Smooth muscle cell (in vitro differentiated cells): ENCODE data around the gene COMMD4. TPM values are rescaled to one million over a fixed set of nuclear protein-coding genes. Genes with fewer than 3 reads are reported as not detected.

ENCODE experiments used
- DNase-seq: peaks from one replicate; lab custom pipeline; 2025; ENCODE audit not compliant: unreplicated experiment; lab: John Stamatoyannopoulos, UW
- H2AFZ ChIP-seq: fragments of 200-600 bp; sonication (generic); 2 replicates; pipeline ENCODE4 v1.6.0; 2016; ENCODE audit warnings: antibody characterized with exemption, low read depth, mild to moderate bottlenecking
- H3F3A ChIP-seq: fragments of 200-600 bp; sonication (generic); 2 replicates; pipeline ENCODE4 v1.6.0; 2017; ENCODE audit warnings: antibody characterized with exemption, low read depth
- H3K27ac ChIP-seq: fragments of 200-600 bp; sonication (generic); 2 replicates; pipeline ENCODE4 v1.5.1; 2016; ENCODE audit warnings: low read depth, mild to moderate bottlenecking
- H3K27me3 ChIP-seq: fragments of 200-600 bp; sonication (generic); 2 replicates; pipeline ENCODE4 v1.6.1; 2016; ENCODE audit warnings: low read depth, mild to moderate bottlenecking
- H3K36me3 ChIP-seq: fragments of 200-600 bp; sonication (generic); 2 replicates; pipeline ENCODE4 v1.5.1; 2016; ENCODE audit warnings: low read depth
- H3K4me1 ChIP-seq: fragments of 200-600 bp; sonication (generic); 2 replicates; pipeline ENCODE4 v1.5.1; 2016; ENCODE audit warnings: low read depth
- H3K4me2 ChIP-seq: fragments of 200-600 bp; sonication (generic); 2 replicates; pipeline ENCODE4 v1.6.0; 2016; ENCODE audit warnings: mild to moderate bottlenecking
- H3K4me3 ChIP-seq: fragments of 200-600 bp; sonication (generic); 2 replicates; pipeline ENCODE4 v1.5.1; 2016; ENCODE audit warnings: mild to moderate bottlenecking
- H3K79me2 ChIP-seq: fragments of 200-600 bp; sonication (generic); 2 replicates; pipeline ENCODE4 v1.6.0; 2016; ENCODE audit warnings: low read depth, mild to moderate bottlenecking
- H3K9ac ChIP-seq: fragments of 200-600 bp; sonication (generic); 2 replicates; pipeline ENCODE4 v1.6.0; 2016; ENCODE audit warnings: low read depth
- H3K9me3 ChIP-seq: fragments of 200-600 bp; sonication (generic); replicated peaks from 2 replicates; pipeline ENCODE4 v1.5.1; 2016; ENCODE audit warnings: low read depth
- H4K20me1 ChIP-seq: fragments of 200-600 bp; sonication (generic); 2 replicates; pipeline ENCODE4 v1.6.0; 2016; ENCODE audit warnings: low read depth
- CTCF ChIP-seq: fragments of 200-600 bp; sonication (generic); IDR thresholded peaks from 2 replicates; pipeline ENCODE4 v1.5.1; 2017; ENCODE audit warnings: borderline replicate concordance, mild to moderate bottlenecking, antibody characterized with exemption; ENCODE audit not compliant: insufficient read depth, poor library complexity, severe bottlenecking
- WGBS: methylation state at CpG from one replicate; pipeline ENCODE4 v1.1.7; 2016; ENCODE audit warnings: low lambda C conversion rate; 5-methylcytosine and 5-hydroxymethylcytosine counted together
- polyA plus RNA-seq: library from polyadenylated mRNA; unstranded; fragments of >200 nt; fragmentation: Nextera tagmentation; extraction: Ambion mirVana; gene quantifications from 2 replicates; pipeline ENCODE4 v1.2.1, GENCODE V29; 2016
- total RNA-seq: library from RNA; depleted of rRNA; stranded (reverse); fragments of >200 nt; gene quantifications from 2 replicates; pipeline ENCODE4 v1.2.3, GENCODE V29; 2014

The COMMD4 gene
- total and polyA plus RNA-seq, 2 experiments from 2014 or later, result 48.9 to 67.1 TPM

GRCh38 chr15:75357976-75358673 lies 22.3 kb downstream of the COMMD4 start:
- WGBS, result 97% methylated on average over 17 of the region's 17 CpGs
- Histone ChIP-seq H4K20me1 (no peaks in the 10 kb centered on the region), H2AFZ (no peak overlapping the region)

GRCh38 chr15:75358771-75359536 lies 23.1 kb downstream of the COMMD4 start:
- H3K9me3 ChIP-seq, result no peaks in the 10 kb centered on the region
- H2AFZ ChIP-seq, result no peak overlapping the region
- H3F3A ChIP-seq, result no peaks in the 10 kb centered on the region
- no peak for TF ChIP-seq CTCF
- H3K27me3 ChIP-seq, result no peaks in the 10 kb centered on the region
- no peak overlapping the region for H3K27ac ChIP-seq
- H3K9ac ChIP-seq, result no peak overlapping the region
- DNase-seq, result no peak
- H3K4me3 ChIP-seq, result no peak overlapping the region
- 97% methylated on average over 9 of the region's 10 CpGs for WGBS
- no peak overlapping the region for H3K4me2 ChIP-seq
- no peaks in the 10 kb centered on the region for H3K4me1 ChIP-seq
- no peaks in the 10 kb centered on the region for H3K36me3 ChIP-seq
- no peaks in the 10 kb centered on the region for H4K20me1 ChIP-seq
- H3K79me2 ChIP-seq, result no peaks in the 10 kb centered on the region

More at GRCh38 chr15:75357976-75358673, 22.3 kb downstream of the COMMD4 start:
- Histone ChIP-seq H3F3A (no peaks in the 10 kb centered on the region), H3K27ac (no peak overlapping the region), H3K4me1 (no peaks in the 10 kb centered on the region), H3K27me3 (no peaks in the 10 kb centered on the region), H3K9me3 (no peaks in the 10 kb centered on the region), H3K36me3 (no peaks in the 10 kb centered on the region), H3K9ac (no peak overlapping the region), H3K4me3 (no peak overlapping the region), H3K79me2 (no peaks in the 10 kb centered on the region), H3K4me2 (no peak overlapping the region)
- DNase-seq, result no peak
- TF ChIP-seq CTCF, result no peak

GRCh38 chr15:75359537-75360250 lies 23.8 kb downstream of the COMMD4 start:
- no peak overlapping the region for H3K27ac ChIP-seq
- no peaks in the 10 kb centered on the region for H3K36me3 ChIP-seq

More at GRCh38 chr15:75359537-75360250, 23.8 kb downstream of the COMMD4 start:
- Histone ChIP-seq H3K4me1 (no peaks in the 10 kb centered on the region), H4K20me1 (no peaks in the 10 kb centered on the region), H3F3A (no peaks in the 10 kb centered on the region), H3K4me2 (no peak overlapping the region), H2AFZ (no peak overlapping the region), H3K79me2 (no peaks in the 10 kb centered on the region), H3K4me3 (no peak overlapping the region), H3K9me3 (no peaks in the 10 kb centered on the region), H3K27me3 (no peaks in the 10 kb centered on the region), H3K9ac (no peak overlapping the region)
- DNase-seq, result no peak
- TF ChIP-seq CTCF, result no peak
- 97% methylated on average over 15 of the region's 15 CpGs for WGBS
